A549 (cell line): ENCODE results near the gene MAP2K6.

ENCODE experiments used
- BHLHE40 ChIP-seq: IDR thresholded peaks from 2 replicates; pipeline ENCODE4 v1.6.1; 2012; ENCODE audit warnings: low read depth, low read length, inconsistent platforms
- CEBPB ChIP-seq, 2 experiments: fragments of >200 bp in 1 of 2; sonication (Bioruptor Twin) in 1 of 2; formaldehyde crosslinking in 1 of 2; IDR thresholded peaks; 2 replicates each; pipeline ENCODE4 v1.6.1; 2012 to 2016
- EP300 ChIP-seq, 2 experiments: fragments of >200 bp; sonication (Bioruptor Twin); formaldehyde crosslinking; IDR thresholded peaks; 2 replicates in 1 of 2; 3 replicates in 1 of 2; pipeline ENCODE4 v1.6.1; 2016 to 2017
- HOXB5 ChIP-seq: fragments of 250-450 bp; sonication (Bioruptor Pico); IDR thresholded peaks from 2 replicates; pipeline ENCODE4 v1.5.0; 2020; ENCODE audit warnings: mild to moderate bottlenecking, moderate library complexity
- KDM5A ChIP-seq: fragments of 200-600 bp; sonication (generic); IDR thresholded peaks from 2 replicates; pipeline ENCODE4 v1.6.1; 2016; ENCODE audit warnings: antibody characterized with exemption, mild to moderate bottlenecking
- POLR2A ChIP-seq: IDR thresholded peaks from 2 replicates; pipeline ENCODE4 v1.6.1; 2012; ENCODE audit warnings: mild to moderate bottlenecking, low read length
- RNF2 ChIP-seq: fragments of 200-600 bp; sonication (generic); IDR thresholded peaks from 2 replicates; pipeline ENCODE4 v1.6.1; 2016; ENCODE audit warnings: low read depth, mild to moderate bottlenecking, antibody characterized with exemption, moderate library complexity, borderline replicate concordance
- TF ChIP-seq, protein P1 (sequence below): IDR thresholded peaks from 2 replicates; pipeline ENCODE4 v1.6.1; 2012
- TF ChIP-seq, protein P2 (sequence below): IDR thresholded peaks from 2 replicates; pipeline ENCODE4 v1.6.1; 2012
- TF ChIP-seq, protein P3 (sequence below): fragments of >200 bp; sonication (Bioruptor Twin); formaldehyde crosslinking; IDR thresholded peaks from 3 replicates; pipeline ENCODE4 v1.5.1; 2016
- TF ChIP-seq, protein P4 (sequence below): fragments of 250-450 bp; sonication (Bioruptor Pico); IDR thresholded peaks from 2 replicates; pipeline ENCODE4 v1.5.0; 2021; ENCODE audit warnings: mild to moderate bottlenecking, moderate library complexity, borderline replicate concordance

DNA sequence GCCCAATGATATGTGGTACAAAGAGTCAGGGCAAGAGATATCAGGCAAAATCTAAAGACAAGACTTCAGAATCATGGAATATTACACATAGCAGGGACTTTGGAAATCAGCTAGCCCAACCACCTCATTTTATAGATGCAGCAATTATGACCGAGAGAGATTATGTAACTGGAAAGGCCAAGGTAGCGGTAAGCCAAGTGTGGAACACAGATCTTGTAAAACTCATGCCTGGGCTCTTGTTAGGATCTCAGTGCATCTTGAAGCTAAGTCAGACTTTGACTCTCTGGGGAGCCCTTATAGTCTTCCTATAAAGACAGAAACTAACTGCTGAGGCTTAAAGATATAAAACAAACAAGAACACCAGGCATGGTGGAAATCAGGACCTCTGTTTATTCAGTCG is 18.6 kb downstream of the MAP2K6 start:
- TF ChIP-seq, protein P1, sequence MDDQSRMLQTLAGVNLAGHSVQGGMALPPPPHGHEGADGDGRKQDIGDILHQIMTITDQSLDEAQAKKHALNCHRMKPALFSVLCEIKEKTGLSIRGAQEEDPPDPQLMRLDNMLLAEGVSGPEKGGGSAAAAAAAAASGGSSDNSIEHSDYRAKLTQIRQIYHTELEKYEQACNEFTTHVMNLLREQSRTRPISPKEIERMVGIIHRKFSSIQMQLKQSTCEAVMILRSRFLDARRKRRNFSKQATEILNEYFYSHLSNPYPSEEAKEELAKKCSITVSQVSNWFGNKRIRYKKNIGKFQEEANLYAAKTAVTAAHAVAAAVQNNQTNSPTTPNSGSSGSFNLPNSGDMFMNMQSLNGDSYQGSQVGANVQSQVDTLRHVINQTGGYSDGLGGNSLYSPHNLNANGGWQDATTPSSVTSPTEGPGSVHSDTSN: no peak
- TF ChIP-seq RNF2 (no peak), HOXB5 (CRISPR knock-in tag) (no peak), BHLHE40 (no peak), POLR2A (no peak), KDM5A (no peak), EP300 (IDR thresholded peaks at IDR 0.05) (no peak), CEBPB (IDR thresholded peaks at IDR 0.05) (no peak)
- TF ChIP-seq, protein P2, sequence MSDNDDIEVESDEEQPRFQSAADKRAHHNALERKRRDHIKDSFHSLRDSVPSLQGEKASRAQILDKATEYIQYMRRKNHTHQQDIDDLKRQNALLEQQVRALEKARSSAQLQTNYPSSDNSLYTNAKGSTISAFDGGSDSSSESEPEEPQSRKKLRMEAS: no peak
- TF ChIP-seq, protein P3, sequence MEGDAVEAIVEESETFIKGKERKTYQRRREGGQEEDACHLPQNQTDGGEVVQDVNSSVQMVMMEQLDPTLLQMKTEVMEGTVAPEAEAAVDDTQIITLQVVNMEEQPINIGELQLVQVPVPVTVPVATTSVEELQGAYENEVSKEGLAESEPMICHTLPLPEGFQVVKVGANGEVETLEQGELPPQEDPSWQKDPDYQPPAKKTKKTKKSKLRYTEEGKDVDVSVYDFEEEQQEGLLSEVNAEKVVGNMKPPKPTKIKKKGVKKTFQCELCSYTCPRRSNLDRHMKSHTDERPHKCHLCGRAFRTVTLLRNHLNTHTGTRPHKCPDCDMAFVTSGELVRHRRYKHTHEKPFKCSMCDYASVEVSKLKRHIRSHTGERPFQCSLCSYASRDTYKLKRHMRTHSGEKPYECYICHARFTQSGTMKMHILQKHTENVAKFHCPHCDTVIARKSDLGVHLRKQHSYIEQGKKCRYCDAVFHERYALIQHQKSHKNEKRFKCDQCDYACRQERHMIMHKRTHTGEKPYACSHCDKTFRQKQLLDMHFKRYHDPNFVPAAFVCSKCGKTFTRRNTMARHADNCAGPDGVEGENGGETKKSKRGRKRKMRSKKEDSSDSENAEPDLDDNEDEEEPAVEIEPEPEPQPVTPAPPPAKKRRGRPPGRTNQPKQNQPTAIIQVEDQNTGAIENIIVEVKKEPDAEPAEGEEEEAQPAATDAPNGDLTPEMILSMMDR: no peak
- TF ChIP-seq, protein P4, sequence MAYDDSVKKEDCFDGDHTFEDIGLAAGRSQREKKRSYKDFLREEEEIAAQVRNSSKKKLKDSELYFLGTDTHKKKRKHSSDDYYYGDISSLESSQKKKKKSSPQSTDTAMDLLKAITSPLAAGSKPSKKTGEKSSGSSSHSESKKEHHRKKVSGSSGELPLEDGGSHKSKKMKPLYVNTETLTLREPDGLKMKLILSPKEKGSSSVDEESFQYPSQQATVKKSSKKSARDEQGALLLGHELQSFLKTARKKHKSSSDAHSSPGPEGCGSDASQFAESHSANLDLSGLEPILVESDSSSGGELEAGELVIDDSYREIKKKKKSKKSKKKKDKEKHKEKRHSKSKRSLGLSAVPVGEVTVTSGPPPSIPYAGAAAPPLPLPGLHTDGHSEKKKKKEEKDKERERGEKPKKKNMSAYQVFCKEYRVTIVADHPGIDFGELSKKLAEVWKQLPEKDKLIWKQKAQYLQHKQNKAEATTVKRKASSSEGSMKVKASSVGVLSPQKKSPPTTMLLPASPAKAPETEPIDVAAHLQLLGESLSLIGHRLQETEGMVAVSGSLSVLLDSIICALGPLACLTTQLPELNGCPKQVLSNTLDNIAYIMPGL (CRISPR knock-in tag): no peak
